ENCODE measurements around the gene PKIB.
"Not testable (repeated sequence)": the region's sequence is repeated elsewhere in the genome, so short reads cannot be mapped to it uniquely, and the experiment has no call there.

DNA sequence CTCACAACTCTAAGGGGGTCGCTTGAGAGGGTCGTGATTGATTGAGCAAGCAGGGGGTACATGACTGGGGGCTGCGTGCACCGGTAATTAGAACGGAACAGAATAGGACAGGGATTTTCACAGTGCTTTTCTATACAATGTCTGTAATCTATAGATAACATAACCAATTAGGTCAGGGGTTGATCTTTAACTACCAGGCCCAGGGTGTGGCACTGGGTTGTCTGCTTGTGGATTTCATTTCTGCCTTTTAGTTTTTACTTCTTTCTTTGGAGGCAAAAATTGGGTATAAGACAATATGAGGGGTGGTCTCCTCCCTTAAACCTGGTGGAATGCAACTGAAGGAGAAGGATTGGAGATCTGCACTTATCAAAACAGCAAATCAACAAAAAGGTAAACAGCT is 138.7 kb downstream of the PKIB start:
- TF ChIP-seq, protein P1, sequence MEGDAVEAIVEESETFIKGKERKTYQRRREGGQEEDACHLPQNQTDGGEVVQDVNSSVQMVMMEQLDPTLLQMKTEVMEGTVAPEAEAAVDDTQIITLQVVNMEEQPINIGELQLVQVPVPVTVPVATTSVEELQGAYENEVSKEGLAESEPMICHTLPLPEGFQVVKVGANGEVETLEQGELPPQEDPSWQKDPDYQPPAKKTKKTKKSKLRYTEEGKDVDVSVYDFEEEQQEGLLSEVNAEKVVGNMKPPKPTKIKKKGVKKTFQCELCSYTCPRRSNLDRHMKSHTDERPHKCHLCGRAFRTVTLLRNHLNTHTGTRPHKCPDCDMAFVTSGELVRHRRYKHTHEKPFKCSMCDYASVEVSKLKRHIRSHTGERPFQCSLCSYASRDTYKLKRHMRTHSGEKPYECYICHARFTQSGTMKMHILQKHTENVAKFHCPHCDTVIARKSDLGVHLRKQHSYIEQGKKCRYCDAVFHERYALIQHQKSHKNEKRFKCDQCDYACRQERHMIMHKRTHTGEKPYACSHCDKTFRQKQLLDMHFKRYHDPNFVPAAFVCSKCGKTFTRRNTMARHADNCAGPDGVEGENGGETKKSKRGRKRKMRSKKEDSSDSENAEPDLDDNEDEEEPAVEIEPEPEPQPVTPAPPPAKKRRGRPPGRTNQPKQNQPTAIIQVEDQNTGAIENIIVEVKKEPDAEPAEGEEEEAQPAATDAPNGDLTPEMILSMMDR (IDR thresholded peaks at IDR 0.05; ENCODE audit: low read depth, low read length): not testable (repeated sequence)
- TF ChIP-seq POLR2A (IDR thresholded peaks at IDR 0.05; ENCODE audit: extremely low read depth, insufficient read length); MAX (IDR thresholded peaks at IDR 0.05; ENCODE audit: low read depth, low read length): not testable (repeated sequence)

Measured in NB4 (cell line).